Measurements from ENCODE around the gene CD300A.
A peak's percentile ranks its signal among the peaks of the same experiment; 100 is the strongest.

CD300A gene

DNA sequence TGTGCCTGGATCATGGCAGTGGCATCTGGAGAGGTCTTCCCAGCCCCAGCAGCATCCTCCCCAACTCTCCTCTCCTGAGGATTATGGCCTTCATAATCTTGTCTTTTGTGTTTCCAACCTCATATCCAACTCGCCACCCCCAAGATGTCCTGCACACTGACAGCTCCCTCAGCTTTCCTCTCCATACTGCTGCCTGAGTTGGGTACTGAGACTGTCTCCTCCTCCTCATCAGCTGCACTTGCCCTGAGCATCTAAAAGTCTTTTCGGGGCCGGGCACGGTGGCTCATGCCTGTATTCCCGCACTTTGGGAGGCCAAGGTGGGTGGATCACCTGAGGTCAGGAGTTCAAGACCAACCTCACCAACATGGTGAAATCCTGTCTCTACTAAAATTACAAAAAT lies 62.8 kb downstream of the CD300A start:
- TF ChIP-seq POLR2A (IDR thresholded peaks at IDR 0.05; ENCODE audit: extremely low read depth, insufficient read length): no peak
- TF ChIP-seq, protein P1, sequence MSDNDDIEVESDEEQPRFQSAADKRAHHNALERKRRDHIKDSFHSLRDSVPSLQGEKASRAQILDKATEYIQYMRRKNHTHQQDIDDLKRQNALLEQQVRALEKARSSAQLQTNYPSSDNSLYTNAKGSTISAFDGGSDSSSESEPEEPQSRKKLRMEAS (IDR thresholded peaks at IDR 0.05; ENCODE audit: low read depth, low read length): no peak
- TF ChIP-seq MYC (IDR thresholded peaks at IDR 0.05; ENCODE audit: low read depth, low read length): no peak
- TF ChIP-seq, protein P2, sequence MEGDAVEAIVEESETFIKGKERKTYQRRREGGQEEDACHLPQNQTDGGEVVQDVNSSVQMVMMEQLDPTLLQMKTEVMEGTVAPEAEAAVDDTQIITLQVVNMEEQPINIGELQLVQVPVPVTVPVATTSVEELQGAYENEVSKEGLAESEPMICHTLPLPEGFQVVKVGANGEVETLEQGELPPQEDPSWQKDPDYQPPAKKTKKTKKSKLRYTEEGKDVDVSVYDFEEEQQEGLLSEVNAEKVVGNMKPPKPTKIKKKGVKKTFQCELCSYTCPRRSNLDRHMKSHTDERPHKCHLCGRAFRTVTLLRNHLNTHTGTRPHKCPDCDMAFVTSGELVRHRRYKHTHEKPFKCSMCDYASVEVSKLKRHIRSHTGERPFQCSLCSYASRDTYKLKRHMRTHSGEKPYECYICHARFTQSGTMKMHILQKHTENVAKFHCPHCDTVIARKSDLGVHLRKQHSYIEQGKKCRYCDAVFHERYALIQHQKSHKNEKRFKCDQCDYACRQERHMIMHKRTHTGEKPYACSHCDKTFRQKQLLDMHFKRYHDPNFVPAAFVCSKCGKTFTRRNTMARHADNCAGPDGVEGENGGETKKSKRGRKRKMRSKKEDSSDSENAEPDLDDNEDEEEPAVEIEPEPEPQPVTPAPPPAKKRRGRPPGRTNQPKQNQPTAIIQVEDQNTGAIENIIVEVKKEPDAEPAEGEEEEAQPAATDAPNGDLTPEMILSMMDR (IDR thresholded peaks at IDR 0.05; ENCODE audit: low read depth, low read length): no peak
- DNase-seq (ENCODE audit: low read depth): no peak

DNA sequence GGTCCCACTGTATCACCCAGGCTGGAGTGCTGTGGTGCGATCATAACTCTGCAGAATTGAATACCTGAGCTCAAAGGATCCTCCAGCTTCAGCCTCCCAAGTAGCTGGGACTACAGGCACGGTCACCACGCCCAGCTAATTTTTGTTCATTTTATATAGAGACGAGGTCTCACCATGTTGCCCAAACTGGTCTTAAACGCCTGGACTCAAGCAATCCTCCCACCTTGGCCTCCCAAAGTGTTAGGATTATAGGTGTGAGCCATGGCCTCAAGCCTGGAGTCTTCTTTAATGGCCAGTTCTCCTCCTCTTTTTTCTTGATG lies 64.4 kb downstream of the CD300A start:
- no peak overlapping the region for H3K4me3 ChIP-seq (ENCODE audit: low read depth, low read length)
- TF ChIP-seq, protein P1 (IDR thresholded peaks at IDR 0.05; ENCODE audit: low read depth, low read length): no peak
- TF ChIP-seq POLR2A (IDR thresholded peaks at IDR 0.05; ENCODE audit: extremely low read depth, insufficient read length): no peak
- no peak for TF ChIP-seq MYC (IDR thresholded peaks at IDR 0.05; ENCODE audit: low read depth, low read length)
- TF ChIP-seq, protein P2 (IDR thresholded peaks at IDR 0.05; ENCODE audit: low read depth, low read length): no peak
- no peak for DNase-seq (ENCODE audit: low read depth)

More for the DNA sequence above, 62.8 kb downstream of the CD300A start:
- no peak overlapping the region for H3K4me3 ChIP-seq (ENCODE audit: low read depth, low read length)

DNA sequence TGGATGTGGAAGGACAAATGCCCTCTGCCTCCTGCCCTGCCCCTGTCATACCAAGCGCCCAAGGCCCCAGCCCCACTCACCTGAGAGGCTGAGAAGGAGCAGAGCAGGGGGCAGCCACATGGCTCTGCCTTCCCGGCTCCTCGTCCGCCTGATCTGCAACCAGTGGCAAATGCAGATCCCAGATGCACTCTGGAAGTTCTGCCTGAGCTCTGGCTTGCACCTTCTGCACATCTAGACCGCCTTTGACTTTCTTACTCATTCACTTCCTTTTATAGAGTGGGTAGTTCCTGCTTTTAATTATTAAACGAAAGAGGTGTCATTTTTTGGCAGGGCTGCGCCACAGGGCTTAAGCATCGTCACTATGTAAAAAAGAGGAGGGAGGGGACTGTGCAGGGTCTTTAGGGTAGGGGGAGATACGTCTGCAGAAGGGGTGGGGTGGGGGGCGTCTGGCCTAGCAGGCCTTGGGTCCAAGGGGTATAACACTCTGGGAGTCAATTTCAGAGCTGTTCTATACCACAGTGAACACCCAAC lies 64.9 kb downstream of the CD300A start, which contains the start of gene CD300LB:
TSS of gene CD300LB (minus strand) at position 245 of the 531 bp plus-strand sequence. CDS start at position 120, 125 bp downstream.
- TF ChIP-seq MYC (IDR thresholded peaks at IDR 0.05; ENCODE audit: low read depth, low read length) (no peak), POLR2A (IDR thresholded peaks at IDR 0.05; ENCODE audit: extremely low read depth, insufficient read length) (no peak)
- TF ChIP-seq, protein P1 (IDR thresholded peaks at IDR 0.05; ENCODE audit: low read depth, low read length): no peak
- TF ChIP-seq, protein P2 (IDR thresholded peaks at IDR 0.05; ENCODE audit: low read depth, low read length): no peak
- peak within 1 kb of the TSS; percentile 82 for H3K4me3 ChIP-seq (ENCODE audit: low read depth, low read length)
- peak; percentile 44 for DNase-seq (ENCODE audit: low read depth)

DNA sequence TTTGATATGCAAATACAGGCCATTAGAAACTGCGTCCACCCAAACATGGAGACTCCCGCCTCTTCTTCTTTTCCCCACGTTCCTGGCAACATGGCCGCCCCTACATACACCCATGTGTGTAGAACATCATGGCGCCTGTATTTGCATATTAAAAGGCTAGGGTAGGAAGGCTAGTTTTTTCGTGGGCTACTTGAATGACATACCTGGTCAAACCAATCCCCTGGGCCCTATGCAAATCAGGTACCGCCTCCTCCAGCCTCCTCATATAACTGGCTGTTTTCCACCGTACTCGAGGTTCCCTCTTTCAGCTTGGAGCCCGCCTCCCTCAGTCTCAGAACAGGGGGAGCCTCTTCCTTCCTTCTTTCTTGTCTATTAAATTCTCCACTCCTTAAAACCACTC lies 65.7 kb downstream of the CD300A start:
- H3K4me3 ChIP-seq (ENCODE audit: low read depth, low read length): peak overlapping the region; percentile 82
- TF ChIP-seq, protein P2 (IDR thresholded peaks at IDR 0.05; ENCODE audit: low read depth, low read length): no peak
- TF ChIP-seq MYC (IDR thresholded peaks at IDR 0.05; ENCODE audit: low read depth, low read length): peak; percentile 97
- TF ChIP-seq POLR2A (IDR thresholded peaks at IDR 0.05; ENCODE audit: extremely low read depth, insufficient read length): peak; percentile 46
- TF ChIP-seq, protein P1 (IDR thresholded peaks at IDR 0.05; ENCODE audit: low read depth, low read length): peak; percentile 87
- DNase-seq (ENCODE audit: low read depth): peak; percentile 95

Data from NB4 (cell line).